ENCODE results near the gene GHR.
A peak's percentile ranks its signal among the peaks of the same experiment; 100 is the strongest.
"Not testable (repeated sequence)": the region's sequence is repeated elsewhere in the genome, so short reads cannot be mapped to it uniquely, and the experiment has no call there.

GHR gene

GRCh38 chr5:42569953-42570548 is 146.8 kb downstream of the GHR start:
- DNase-seq (ENCODE audit: low read depth, low spot score): no peak

GRCh38 chr5:42570966-42571960 is 148.0 kb downstream of the GHR start:
- no peak for DNase-seq (ENCODE audit: low read depth, low spot score)

GRCh38 chr5:42572313-42572712 is 149.1 kb downstream of the GHR start:
- no peak for DNase-seq (ENCODE audit: low read depth, low spot score)

- DNase-seq (ENCODE audit: low read depth, low spot score): no peak
Observed at GRCh38 chr5:42573386-42573785, 150.1 kb downstream of the GHR start.

GRCh38 chr5:42575914-42576313 is 152.7 kb downstream of the GHR start:
- not testable (repeated sequence) for DNase-seq (ENCODE audit: low read depth, low spot score)

GRCh38 chr5:42578901-42579300 is 155.7 kb downstream of the GHR start:
- not testable (repeated sequence) for DNase-seq (ENCODE audit: low read depth, low spot score)

- DNase-seq (ENCODE audit: low read depth, low spot score): no peak
Observed at GRCh38 chr5:42579320-42579719, 156.1 kb downstream of the GHR start.

- no peak for DNase-seq (ENCODE audit: low read depth, low spot score)
Observed at GRCh38 chr5:42581845-42582244, 158.6 kb downstream of the GHR start.

- DNase-seq (ENCODE audit: low read depth, low spot score): no peak
Observed at GRCh38 chr5:42582723-42583122, 159.5 kb downstream of the GHR start.

- peak; percentile 3 for DNase-seq (ENCODE audit: low read depth, low spot score)
Observed at GRCh38 chr5:42583322-42583721, 160.1 kb downstream of the GHR start.

- no peak for DNase-seq (ENCODE audit: low read depth, low spot score)
Observed at GRCh38 chr5:42586625-42587024, 163.4 kb downstream of the GHR start.

- DNase-seq (ENCODE audit: low read depth, low spot score): no peak
Observed at GRCh38 chr5:42587096-42587723, 164.0 kb downstream of the GHR start.

- DNase-seq (ENCODE audit: low read depth, low spot score): no peak
Observed at GRCh38 chr5:42590566-42590965, 167.3 kb downstream of the GHR start.

GRCh38 chr5:42591015-42591414 is 167.8 kb downstream of the GHR start:
- no peak for DNase-seq (ENCODE audit: low read depth, low spot score)

GRCh38 chr5:42592401-42593140 is 169.3 kb downstream of the GHR start:
- DNase-seq (ENCODE audit: low read depth, low spot score): no peak

GRCh38 chr5:42593591-42593990 is 170.4 kb downstream of the GHR start:
- DNase-seq (ENCODE audit: low read depth, low spot score): no peak

- no peak for DNase-seq (ENCODE audit: low read depth, low spot score)
Observed at GRCh38 chr5:42595597-42595996, 172.4 kb downstream of the GHR start.

- DNase-seq (ENCODE audit: low read depth, low spot score): no peak
Observed at GRCh38 chr5:42596817-42597216, 173.6 kb downstream of the GHR start.

GRCh38 chr5:42597318-42597937 is 174.2 kb downstream of the GHR start:
- no peak for DNase-seq (ENCODE audit: low read depth, low spot score)

- DNase-seq (ENCODE audit: low read depth, low spot score): no peak
Observed at GRCh38 chr5:42598311-42598710, 175.1 kb downstream of the GHR start.

GRCh38 chr5:42599106-42599505 is 175.9 kb downstream of the GHR start:
- no peak for DNase-seq (ENCODE audit: low read depth, low spot score)
